Measurements from ENCODE around the gene ZFP36L2. TPM values are rescaled to one million over a fixed set of nuclear protein-coding genes. Genes with fewer than 3 reads are reported as not detected.

The ZFP36L2 gene
- total RNA-seq, 1 donor from 2014 or later, result 41.4 TPM

DNA sequence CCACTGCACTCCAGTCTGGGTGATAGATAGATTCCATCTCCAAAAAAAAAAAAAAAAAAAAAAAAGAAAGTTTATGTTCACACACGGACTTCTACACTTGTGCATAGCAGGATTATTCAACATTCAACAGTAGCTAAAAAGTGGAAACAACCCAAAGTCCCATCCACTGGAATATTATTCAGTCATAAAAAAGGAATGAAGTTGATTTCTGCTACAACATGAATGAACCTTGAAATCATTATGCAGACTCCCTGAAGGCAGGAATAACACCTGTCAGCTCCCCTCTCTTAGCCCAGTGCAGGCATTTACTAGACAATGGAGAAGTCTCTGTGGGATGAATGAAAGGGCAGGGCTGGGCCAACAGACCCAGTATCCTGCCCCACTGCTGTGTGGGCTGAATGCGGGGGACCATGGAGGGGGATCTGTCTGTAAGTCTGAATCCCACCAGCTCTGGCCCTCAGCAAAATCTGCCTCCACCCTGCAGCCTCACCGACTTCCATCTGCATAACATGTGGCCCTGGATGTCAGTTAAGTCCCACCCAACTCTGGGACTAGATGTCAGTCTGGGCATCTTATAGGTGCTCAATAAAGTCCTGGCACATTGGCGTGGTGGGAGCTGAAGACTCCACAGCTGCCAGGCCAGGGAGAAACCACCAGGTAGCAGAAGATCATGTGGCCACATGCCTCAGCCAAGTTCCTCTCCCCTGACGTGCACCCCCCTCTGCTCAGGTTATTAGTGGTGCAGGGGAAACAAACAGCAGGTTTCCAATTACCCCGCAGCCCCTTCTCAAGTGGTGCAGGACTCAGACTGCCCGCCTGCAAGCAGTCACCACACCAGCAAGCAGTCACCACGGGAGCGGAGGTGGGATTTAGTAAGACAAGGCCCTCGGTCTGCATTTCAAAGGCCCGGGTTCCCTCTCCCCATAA, 8.9 kb downstream of the ZFP36L2 start:
- intact Hi-C loops (cut with DNase I), result loop anchor here (5.0 kb wide), 1 partner anchor 40 kb away; no protein-coding TSS in a partner anchor
- DNase-seq (ENCODE audit: low spot score), result peak; percentile 76

DNA sequence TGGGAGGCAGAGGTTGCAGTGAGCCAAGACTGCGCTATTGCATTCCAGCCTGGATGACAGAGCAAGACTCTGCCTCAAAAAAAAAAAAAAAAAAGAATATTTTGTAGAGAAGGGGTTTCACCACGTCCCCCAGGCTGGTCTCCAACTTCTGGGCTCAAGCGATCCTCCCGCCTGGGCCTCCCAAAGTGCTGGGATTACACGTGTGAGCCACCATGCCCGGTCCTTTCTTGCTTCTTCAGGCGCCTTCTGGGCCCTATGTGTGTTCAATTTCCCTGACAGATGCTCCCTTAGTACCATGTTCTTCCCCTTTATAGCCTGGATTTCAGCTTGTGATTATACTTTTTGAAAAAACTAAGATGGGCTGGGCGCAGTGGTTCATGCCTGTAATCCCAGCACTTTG, 9.8 kb downstream of the ZFP36L2 start:
- intact Hi-C loops (cut with DNase I), result loop anchor here (5.0 kb wide), 1 partner anchor 39 kb away; no protein-coding TSS in a partner anchor
- peak; percentile 35 for DNase-seq (ENCODE audit: low spot score)

DNA sequence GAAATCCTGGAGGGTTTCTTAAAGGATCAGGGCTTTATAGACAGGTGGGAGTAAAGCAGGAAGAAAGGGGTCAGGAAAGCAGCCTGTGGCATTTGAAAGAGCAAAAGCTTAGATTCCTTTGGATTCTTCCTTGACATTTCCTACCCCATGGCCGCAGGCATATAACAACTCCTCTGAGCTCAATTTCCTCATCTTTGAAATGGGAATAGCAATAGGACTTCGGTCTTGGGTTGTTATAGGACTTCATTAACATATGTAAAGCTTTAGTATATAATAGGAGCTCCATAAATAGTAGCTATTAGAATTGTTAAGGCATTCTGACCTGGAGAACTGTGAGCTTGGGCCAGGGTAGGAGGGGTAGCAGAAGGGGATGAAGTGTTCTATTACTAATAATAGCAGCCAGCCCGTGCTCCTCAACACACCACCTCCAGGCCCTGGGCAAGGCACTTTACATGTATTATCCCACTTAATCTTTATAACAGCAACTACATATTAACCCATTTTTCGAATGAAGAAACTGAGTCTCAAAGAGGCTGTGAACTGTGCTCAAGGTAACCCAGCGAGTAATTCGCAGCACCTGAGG, 10.6 kb downstream of the ZFP36L2 start:
- intact Hi-C loops (cut with DNase I), result loop anchor here (5.0 kb wide), 1 partner anchor 38 kb away; no protein-coding TSS in a partner anchor
- DNase-seq (ENCODE audit: low spot score), result peak; percentile 58

DNA sequence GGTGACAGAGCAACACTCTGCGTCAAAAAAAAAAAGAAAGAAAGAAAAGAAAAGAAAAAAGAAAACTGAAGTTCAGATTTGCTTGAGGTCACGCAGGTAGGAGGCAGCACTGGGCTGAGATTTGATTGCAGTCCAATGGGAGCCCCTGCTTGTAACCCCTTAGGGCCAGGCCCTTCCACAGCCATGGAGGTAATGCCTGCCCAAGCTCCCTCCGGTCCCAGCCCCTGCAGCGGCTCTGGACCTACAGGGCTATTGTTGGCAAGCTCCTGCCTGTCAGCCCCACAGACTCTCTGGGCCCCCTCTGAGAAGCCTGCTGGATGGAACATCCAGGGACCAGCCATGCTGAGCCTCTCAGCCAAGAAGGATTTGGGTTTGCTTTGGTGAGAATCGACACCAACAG, 12.2 kb downstream of the ZFP36L2 start:
- intact Hi-C loops (cut with DNase I), result loop anchor here (5.0 kb wide), 1 partner anchor 52 kb away; no protein-coding TSS in a partner anchor
- peak; percentile 46 for DNase-seq (ENCODE audit: low spot score)

DNA sequence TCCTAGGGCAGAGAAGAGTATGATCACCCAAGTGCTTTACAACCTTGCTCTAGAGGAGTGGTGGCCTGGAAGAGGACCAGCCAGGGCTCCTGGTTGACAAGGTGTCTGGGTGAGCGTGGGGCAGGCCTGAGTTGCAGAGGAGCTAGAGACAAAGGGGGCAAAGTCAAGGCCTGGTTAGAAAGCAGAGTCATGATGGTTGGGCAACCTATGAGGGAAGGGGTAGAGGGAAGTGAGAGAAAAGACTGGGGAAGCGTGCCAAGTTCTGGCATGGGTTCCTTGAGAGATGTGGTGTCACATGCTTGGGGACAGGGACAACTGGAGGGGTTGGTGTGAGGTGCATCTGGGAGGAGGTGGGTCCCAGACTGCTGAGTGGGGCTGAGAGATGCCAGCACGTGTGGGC, 13.5 kb downstream of the ZFP36L2 start:
- intact Hi-C loops (cut with DNase I), result loop anchor here (5.0 kb wide), 1 partner anchor 51 kb away; no protein-coding TSS in a partner anchor
- peak; percentile 83 for DNase-seq (ENCODE audit: low spot score)

DNA sequence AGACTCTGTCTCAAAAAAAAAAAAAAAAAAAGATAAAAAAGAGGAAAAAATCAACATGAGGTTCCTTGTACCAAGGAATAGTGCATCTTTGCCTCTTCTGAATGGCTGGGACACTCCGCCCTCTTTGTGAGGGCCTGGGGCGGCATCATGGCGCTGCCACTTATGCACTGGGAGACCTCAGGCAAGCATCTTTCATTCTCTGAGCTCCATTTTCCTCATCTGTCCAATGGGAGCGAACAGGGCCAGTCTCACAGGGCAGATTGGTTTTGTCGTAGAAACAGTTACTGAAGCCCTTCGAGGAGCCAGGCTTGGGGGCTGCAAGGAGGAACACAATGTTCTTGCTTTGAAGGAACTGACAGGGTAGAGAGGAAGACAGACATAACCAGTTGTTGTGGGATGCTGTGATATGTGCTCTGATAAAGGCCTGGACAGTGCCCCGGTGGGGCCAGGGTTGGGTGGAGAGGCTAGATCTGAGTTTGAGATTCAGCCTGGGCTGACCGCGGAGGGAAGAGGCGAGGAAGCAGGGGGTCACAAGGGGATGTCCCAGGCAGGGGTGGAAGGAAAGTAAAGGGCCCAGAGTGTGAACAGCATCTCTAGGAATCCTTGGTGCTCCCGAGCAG, 14.1 kb downstream of the ZFP36L2 start:
- intact Hi-C loops (cut with DNase I), result loop anchor here (5.0 kb wide), 1 partner anchor 50 kb away; no protein-coding TSS in a partner anchor

DNA sequence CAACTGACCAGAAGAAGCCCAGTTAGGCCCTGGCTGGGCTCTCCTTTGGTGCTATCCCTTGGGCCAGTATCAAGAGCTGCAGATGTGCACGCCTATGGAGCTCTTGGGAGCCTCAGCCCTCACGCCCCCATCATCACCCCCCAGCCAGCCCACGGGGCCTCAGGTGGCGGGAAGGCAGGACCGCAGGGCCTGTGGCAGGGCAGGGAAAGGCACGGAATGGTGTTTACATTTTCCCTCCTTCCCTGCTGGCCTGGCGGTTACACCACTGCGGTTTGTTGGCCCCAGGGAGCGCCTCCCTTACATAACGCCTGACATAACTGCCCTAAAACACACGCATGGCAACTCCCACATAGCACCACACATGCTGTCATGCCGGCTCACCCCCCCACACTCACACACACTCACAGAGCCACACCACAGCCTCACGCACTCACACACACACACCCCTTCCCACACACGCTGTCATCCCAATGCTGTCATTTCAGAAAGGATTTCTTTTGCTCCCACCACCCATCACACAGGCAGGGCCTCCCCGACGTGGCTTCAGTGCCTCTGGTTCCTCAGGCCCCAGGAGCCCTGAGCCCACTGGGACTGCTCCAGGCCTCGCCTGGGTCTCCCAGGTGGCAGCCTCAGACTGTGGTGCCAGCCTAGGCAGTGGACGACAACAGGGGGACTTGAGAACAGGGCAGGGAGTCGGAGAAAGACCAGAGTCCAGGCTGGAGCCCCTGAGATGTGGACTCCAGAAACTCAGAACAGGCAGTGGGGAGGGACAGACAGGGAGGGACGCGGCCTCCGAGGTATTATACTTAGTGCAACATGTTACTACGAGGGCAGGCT, 15.7 kb downstream of the ZFP36L2 start:
- DNase-seq (ENCODE audit: low spot score), result peak; percentile 86
- intact Hi-C loops (cut with DNase I), result loop anchor here (5.0 kb wide), 1 partner anchor 48 kb away; no protein-coding TSS in a partner anchor

More for the DNA sequence above, 14.1 kb downstream of the ZFP36L2 start:
- peak; percentile 75 for DNase-seq (ENCODE audit: low spot score)

DNA sequence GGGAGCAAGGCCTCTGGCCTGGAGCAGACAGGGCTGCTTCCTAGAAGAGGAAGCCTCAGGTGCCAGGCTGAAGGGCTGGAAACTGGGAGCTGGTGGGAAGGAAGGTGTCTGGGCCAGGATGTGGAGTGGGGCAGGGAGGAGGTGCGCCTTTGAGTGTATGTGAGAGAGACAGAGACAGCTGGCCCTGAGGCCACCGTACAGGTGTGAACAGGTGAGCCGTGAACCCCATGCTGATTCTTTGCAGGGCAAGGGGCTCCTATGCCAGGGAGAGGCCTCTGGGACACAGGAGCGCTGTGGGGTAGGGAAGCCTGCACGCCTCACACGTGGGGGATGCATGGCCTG, 16.3 kb downstream of the ZFP36L2 start:
- DNase-seq (ENCODE audit: low spot score), result no peak
- intact Hi-C loops (cut with DNase I), result loop anchor here (5.0 kb wide), 1 partner anchor 48 kb away; no protein-coding TSS in a partner anchor

DNA sequence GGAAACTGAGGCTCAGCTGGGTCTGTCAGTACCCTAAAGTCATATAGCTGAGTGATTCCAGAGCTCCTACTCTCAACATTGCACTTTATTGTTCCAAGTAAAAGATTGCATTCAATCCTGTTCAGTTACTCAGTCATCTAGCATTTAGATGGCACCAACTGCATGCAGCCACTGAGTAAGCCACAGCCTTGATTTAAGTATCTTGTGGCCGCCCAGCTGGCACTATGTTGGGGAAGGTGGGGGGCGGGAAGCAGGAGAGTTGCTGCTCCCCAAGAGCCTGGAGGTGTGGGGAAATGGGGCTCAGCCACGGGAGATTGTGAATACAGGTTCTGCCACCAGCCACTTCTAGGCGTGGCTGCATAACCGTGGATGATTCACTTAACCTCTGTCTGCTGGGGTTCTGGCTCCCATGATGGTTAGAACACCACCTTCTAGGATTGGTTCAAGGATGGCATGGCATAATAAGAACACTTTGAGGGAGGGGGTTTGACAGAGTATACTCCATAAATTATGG, 17.1 kb downstream of the ZFP36L2 start:
- intact Hi-C loops (cut with DNase I), result no loop called here
- DNase-seq (ENCODE audit: low spot score), result no peak

DNA sequence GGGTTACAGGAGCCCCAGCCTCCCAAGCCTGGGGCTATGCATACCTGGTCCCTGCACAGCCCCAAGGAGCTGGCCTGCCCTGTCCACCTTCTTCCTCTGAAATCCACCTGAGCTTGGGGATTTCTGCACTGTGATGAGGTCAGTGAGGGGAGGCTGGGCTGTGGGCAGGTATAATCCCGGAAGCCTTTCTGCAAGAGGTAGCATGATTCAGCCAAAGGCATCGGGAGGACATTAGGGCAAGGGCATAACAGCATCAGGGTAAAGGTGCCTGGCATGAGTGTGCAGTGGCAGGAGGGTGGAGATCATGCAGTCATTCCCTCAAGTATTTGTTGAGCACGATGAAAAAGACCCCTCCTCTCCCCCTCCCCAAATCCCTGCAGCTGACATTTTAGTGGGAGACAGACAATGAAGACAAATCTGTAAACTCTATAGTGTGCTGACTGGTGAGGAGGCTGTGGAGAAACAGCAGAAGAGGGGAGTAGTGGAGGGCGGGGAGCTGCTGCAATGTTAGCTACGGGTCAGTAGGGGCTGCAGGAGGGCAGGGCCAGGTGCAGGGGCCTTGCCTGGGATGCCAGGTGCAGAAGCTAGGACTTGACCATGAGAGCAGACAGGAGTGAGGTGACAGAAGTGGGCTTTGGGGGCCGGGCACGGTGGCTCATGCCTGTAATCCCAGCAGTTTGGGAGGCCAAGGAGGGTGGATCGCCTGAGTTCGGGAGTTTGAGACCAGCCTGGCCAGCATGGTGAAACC, 18.7 kb downstream of the ZFP36L2 start:
- DNase-seq (ENCODE audit: low spot score), result peak; percentile 84
- intact Hi-C loops (cut with DNase I), result no loop called here

DNA sequence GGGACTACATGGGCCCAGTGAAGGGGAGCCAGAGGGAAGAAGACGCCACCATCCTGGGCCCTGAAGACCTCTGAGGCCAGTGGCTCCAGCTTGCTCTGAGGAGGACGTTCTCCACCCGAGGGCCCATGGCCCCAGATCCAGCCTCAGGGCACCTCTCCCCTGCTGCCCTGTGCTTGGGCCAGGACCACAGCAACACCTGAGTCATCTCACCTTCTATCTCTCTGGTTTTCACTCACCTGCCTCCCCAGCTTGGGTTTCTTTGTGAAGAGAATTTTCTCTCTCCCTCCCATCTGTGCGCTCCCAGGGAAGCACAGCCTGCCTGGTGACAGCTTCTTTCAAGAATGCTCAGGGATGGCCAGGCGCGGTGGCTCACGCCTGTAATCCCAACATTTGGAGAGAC, 19.8 kb downstream of the ZFP36L2 start:
- intact Hi-C loops (cut with DNase I), result no loop called here
- DNase-seq (ENCODE audit: low spot score), result no peak

DNA sequence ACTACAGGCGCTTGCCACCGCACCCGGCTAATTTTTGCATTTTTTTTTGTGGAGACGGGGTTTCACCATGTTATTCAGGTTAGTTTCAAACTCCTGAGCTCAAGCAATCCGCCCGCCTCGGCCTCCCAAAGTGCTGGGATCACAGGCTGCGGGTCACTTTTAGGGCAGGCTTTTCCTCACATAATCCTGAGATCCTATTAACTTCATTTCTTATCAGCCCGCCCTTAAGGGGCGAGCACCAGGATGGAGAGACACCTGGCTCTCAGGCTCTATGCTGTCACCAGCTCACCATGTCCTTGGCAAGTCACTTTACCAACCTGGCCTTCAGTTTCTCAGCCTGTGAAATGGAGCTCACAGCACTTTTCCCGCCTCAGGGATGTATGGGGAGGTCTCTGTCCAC, 23.0 kb downstream of the ZFP36L2 start:
- DNase-seq (ENCODE audit: low spot score), result no peak
- intact Hi-C loops (cut with DNase I), result no loop called here

DNA sequence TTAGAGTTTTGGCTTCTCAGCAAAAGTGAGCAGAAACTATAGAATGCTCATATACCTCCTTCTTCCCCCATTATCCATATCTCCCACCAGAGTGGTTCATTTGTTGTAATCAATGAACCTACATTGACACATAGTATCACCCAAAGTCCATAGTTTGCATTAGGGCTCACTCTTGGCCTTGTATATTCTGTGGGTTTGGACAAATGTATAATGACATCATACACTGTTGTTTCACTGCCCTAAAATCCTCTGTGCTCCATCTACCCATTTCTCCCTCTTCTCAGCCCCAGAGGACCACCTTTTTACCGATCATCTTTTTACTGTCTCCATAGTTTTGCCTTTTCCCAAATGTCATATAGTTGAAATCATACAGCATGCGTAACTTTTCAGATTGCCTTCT, 24.1 kb downstream of the ZFP36L2 start:
- intact Hi-C loops (cut with DNase I), result no loop called here
- no peak for DNase-seq (ENCODE audit: low spot score)

DNA sequence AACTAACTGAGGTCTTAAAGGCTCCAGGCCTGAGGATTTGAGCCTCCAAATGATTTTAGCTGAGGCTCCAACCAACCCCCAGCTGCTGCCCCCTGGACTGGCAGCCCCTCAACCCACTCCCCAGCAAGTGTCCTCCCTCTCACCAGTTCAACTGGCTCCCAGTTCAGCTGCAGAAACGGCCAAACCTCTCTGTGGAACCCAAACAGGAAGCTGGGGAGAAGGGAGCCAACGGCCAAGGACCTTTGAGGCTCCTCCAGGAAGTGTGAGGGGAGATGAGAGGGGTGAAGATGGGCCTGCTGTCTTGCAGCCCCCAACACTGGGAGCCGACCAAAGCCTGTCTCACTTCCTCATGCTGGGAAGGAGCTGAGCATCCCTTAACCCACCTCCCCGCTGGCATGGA, 24.9 kb downstream of the ZFP36L2 start:
- intact Hi-C loops (cut with DNase I), result no loop called here
- no peak for DNase-seq (ENCODE audit: low spot score)

DNA sequence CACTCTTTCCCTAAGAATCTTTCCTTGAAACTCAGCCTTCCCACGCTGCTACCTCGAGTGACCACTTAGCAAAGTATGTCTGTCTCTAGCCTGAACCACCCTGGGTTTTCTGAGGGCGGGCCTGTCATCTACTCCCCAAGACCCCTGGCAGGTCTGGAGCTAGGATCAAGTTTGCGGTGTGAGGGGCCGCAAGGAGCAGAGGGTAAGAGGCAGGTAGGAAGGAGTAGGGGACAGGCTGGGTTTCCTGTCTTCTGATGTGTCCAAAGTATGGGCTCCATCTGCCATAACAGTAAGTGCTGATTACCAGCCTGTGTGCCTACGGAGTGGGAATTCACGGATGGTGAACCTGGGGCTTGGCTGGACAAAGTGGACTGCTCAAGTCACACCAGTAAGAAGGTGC, 25.4 kb downstream of the ZFP36L2 start:
- intact Hi-C loops (cut with DNase I), result no loop called here
- no peak for DNase-seq (ENCODE audit: low spot score)

DNA sequence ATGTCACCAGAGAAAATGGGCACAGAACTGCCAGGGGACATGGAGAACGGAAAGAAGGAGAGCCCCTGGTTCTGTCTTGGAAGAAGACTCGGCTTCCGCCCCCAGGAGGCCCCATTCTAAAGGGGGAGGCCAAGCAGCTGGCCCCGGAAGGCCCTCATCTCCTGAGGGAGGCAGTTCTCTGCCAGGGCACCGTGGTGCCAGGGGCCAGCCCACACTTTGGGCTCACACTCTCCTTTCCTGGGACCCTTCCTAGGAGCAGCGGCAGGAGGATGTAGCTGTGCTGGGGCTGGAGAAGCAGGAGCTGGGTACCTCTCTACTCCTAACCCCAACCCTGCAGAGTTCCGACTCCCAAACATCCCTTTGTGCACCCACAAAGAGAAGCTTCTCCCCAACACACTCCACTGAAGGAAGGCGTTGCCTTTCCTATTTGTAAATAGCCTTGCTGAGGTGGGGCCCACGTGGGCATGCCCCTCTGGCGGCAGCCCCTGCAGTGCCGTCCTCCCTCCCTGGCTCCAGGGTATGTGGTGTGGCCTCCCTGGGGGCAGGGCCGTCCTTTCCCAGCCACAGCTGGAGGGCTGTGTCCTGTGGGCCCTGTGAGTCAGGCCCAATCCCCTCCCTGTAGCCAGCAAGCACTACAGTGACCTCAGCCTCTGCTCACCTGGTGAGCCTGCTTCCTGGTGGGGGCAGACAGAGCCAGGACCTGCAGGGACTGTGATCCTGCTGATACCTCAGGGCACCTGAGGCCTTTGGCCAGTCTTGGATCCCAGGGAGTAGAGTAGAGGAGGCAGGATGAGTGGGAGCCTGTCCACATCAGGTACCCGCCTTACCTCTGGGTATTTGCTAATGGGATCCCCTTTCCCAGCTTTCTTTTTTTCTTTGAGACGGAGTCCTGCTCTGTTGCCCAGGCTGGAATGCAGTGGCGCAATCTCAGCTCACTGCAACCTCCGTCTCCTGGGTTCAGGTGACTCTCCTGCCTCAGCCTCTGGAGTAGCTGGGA, 26.6 kb downstream of the ZFP36L2 start:
- DNase-seq (ENCODE audit: low spot score), result no peak
- intact Hi-C loops (cut with DNase I), result no loop called here

DNA sequence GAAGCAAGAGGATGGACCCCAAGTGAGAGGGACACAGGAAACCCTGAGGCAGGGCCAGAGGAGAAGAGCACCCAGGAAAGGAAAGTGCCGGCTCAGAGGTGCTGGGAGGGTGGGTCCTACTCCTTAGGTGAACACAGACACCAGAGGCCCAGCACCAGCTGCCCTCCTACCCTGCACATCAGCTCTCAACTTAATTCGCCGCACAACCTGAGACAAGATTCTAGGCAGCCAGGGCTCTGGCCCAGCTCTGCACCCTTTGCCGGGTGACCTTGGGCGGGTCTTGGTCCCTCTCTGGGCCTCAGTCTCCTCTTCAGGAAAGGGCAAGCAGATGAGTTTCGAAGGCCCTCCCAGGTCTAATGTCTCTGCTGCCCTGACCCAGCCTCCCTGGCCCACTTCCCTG, 28.1 kb downstream of the ZFP36L2 start:
- no peak for DNase-seq (ENCODE audit: low spot score)
- intact Hi-C loops (cut with DNase I), result no loop called here

Data from cardiac septum (tissue), 1 donor.